NCI-H69 (cell line): ENCODE measurements around the gene SMG9.

Experiments
- DNase-seq: peaks from one replicate; lab custom pipeline; 2025; lab: John Stamatoyannopoulos, UW

Gene SMG9

DNA sequence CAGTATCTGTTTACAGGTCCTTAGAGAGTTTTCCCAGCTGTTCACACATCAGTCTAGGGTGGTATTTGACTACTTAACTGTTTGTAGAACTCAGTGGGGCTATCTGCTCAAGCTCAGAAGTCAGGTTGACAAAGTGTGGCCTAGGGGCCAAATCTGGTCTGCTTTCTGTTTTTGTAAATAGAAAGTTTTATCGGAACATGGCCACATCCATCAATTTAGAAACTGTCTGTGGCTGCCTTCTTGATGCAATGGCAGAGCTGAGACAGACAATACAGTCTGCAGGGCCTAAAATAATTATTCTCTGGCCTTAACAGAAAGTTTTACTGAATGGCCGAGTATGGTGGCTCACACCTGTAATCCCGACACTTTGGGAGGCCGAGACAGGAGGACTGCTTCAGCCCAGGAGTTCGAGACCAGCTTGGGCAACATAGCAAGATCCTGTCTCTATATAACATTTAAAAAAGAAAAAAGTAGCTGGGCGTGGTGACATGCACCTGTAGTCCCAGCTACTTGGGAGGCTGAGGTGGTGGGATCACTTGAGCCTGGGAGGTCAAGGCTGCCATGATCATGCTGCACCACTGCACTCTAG lies 2.4 kb downstream of the SMG9 start:
- no peak for DNase-seq

DNA sequence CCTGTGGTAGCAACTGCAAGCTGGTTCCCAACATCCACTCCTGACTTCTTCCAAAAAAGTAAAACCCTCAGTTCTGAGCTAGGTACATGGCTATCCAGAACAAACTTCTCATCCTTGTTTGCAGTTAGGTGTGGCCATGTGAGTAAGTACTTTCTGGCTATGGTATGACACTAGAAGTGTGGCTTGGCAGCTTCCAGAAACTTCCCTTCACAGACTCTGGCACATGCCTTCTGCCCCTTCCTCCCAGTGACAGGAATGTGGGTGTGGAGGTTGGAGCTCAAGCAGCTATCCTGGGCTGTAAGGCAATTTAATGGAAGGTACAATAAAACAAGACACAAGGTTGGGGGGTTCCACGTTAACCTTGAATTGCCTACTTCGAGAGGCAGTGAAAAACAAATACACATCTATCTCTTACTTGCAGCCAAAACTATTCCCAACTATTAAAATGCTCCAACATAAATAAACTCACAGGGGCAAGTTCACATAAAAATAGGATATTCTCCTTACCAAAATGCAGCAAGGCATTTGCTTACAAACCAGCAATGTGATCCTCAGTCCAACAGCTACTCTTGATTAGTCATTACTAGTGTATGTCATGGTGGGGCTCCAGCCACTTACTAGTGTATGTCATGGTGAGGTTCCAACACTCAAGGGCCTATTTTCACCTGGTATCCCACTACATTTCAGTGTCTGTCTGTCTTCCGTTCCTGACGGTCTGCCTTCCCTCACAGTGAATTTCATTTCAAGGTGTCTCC lies 3.1 kb downstream of the SMG9 start:
- no peak for DNase-seq

DNA sequence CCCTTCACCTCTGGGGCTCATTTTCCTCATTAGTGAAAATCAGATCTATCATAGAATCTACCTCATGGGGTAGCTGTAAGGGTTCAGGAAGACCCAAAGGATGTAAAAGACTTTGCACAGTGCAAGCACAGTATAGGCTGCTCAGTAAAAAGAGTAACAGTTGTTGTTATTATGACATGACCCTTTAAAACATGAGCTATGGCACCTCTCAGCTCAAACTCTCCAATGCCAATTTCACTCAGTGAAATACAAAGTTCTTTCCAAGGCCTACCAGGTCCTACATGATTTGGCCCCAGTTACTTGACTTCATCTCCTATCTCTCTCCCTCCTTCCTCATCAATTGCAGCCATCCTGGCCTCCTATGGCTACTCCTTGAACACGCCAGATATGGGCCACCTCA lies 4.9 kb downstream of the SMG9 start:
- DNase-seq = no peak

DNA sequence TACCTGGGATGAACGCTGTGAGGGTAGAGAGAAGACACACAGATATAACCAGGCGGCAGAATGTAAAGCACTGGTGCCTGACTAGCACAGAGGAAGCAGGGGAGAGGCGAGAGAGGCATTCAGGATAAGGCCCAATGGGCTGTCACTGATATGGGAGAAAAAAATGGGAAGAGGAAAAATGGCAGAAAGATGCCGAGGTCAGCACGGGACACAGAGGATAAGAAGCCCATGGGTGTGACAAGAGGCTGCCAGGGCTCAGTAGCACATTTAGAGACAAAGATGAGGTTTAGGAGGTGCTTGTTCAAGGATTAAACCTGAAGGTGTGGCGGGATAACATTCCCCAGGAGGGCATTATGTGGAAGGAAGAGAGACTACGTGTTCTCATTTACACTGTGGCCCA lies 5.6 kb downstream of the SMG9 start:
- DNase-seq = no peak

DNA sequence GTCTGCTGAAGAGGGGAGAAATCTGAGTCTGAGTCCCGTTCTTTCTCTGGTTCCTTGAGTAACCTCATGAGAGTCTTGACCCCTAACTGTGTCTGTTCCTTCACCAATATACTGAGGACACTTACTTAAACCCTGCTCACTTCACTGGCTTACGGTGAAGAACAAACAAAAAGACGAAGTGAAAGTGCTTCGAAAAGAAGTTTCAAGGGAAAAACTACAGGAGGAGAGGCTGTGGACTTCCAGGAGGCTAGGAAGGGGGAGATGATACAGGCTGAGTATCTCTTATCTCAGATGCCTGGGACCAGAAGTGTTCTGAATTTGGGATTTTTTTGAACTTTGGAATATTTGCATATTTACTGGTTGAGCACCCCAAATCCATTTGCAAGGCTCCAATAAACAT lies 6.1 kb downstream of the SMG9 start:
- DNase-seq = no peak

DNA sequence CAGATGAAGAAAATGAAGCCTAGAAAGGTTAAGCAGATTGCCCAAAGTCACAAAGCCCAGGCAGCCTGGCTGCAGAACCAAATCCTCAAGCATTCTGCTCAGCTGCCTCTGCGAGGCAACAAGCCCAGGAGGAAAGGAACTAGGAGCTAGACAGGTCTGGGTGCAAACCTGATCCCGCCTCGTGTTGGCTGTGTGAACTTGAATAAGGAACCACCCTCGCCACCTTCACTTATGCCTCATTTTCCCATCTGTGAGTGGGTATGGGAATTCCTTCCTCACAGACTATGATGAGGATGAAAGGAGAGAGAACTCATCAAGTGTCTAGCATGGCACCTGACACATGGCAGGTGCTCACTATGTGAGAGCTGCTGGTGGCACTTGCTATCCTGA lies 6.6 kb downstream of the SMG9 start:
- no peak for DNase-seq

DNA sequence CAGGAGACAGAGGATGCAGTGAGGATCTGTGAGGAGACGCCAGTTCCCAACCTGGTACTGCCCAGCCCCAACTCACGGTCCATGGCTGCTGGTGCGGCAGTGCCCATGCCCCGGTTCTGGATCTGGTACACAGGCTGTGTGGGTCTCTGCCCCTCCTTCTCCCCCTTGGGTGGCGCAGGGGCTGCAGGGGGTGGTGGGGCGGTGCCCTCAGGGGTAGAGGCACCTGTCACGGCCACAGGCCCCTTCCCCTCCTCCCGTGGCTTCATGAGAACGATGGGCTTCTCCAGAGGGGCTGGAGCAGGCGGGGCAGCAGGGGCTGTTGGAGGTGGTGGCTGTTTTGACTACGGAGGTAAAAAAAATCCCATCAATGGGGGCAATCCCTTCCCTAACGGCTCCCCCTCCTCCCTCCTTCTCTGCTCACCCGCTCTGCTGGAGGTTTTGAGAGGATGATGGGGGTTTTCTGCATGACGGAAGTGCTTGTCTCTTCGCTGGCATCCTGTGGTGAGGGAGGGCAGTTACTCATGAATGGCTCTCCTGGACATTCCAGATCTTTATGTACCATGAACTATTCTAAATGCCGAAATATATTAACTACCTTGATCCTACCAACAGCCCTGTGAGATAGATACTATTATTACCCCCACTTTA lies 7.1 kb downstream of the SMG9 start:
- DNase-seq = no peak

DNA sequence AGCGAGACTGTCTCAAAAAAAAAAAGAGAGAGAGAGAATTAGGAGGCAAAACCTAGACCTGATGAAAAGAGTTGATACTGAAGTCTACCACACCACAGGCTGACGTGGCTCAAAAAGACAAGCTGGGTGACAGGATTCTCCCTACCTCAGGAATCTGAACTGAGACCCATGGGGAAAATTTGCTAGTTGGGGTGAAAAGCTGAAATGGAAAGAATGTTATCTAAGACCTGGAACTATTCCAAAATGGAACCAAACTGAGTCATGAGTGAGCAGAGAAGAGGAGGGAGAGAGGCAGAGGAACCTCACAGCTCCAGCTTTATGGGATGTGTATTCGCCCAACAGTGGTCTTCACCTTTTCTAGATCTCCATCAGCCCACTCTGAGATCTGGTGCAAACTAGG lies 11.7 kb downstream of the SMG9 start:
- no peak for DNase-seq

DNA sequence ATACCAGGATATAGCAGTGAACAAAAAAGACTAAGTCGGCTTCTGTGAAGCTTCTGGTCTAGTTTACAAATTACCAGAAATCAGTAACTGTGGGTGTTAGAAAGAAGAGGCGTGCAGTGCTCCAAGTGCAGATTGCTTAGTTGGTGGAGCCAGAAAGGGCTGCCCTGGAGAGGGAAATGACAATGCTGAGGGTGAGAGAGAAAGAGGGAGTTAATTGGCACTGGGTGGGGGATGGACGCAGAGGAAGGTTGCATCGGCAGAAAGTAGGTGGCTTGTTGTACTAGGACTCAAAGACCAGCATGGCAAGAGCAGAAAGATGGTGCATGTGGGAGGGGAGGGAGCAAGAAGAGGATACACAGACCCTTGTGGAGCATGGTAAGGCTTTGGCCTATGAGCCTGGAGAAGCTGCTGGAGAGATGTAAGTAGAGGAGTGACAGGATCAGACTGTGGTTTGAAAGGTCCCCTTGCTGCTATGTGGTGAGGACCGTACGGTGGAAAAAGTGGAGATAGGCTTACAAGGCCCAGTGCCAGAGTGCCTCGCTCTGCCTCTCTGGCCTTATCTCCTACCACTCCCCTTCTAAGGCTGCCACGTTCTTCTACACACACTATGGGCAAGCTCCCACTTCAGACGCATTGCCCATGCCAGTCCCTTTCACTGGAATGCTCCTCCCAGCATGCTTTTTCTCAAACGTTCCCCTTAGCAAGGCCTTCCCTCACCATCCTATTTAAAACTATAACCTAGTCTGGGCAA lies 13.5 kb downstream of the SMG9 start:
- DNase-seq = no peak

DNA sequence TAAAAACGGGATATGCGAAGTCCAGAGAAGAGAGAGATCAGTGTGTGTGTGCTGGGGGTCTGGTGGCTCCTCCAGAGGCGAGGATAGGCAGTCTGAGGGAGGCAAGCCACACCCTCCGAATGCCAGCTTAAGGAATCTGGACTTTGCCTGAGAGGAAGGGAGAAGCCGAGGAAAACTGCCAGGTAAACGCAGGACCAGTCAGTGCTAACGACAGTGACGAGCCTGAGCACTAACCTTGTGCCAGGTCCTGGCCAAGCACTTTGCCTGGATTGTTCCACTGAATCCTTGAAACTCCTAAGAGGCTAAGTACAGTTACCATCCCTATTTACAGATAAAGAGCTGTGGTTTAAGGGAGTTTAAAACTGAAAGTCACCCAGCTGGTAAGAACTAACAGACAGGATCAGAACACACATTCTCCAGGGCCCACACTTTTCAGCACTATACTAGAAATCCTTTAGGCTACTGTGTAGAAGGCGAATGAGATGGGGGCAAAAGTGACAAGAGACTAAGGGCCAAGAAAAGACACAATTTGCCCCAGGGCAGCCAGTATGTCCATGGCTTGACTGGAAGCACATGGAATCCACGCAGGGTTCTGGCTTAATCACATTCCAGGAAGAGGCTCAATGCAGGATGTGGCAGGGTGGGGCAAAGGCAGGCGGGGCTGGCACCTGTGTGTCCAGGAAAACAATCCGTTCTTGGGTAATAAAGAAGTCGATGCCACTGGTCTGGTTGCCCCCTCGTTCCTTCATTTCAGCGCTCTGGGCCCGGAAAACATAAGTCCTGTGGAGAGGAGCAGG lies 15.1 kb downstream of the SMG9 start:
- DNase-seq = no peak

DNA sequence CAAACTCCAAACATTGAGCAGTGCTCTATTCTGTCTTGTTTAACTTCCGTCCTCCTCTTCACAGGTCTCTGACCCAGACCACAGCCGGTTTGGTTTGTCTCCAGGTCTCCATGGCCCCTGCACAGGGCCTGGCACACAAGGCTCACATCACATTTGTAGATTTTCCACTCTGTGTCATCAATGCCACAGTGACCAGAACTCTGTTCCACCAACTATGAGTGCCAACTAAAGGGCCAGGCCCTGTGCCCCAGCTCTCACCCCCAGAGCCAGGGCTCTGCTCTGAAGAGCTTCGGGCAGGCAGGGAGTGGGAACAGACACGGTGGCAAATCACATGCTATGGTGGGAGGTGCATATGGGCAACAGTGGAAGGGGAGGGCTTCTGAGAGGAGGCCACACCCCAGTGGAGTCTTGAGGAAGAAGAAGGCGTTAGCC lies 16.0 kb downstream of the SMG9 start:
- DNase-seq = no peak

DNA sequence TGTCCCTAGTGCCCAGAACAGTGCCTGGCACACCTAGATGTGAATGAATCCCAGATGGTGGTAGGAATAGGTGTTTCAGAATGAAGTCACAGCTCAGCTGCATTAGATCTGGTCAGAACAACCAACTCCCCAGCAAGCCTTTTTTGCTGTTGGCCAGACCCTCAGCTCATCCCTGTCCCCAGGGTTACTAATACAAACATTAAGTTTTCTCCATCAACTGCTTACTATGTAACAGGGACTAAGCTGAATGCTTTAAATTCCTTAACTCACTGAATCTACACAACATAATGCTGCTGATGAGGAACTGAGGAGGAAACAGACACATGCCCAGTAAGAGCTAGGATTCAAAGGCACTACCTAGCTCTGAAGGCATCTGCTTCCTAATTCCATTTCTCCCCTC lies 18.8 kb downstream of the SMG9 start:
- no peak for DNase-seq

DNA sequence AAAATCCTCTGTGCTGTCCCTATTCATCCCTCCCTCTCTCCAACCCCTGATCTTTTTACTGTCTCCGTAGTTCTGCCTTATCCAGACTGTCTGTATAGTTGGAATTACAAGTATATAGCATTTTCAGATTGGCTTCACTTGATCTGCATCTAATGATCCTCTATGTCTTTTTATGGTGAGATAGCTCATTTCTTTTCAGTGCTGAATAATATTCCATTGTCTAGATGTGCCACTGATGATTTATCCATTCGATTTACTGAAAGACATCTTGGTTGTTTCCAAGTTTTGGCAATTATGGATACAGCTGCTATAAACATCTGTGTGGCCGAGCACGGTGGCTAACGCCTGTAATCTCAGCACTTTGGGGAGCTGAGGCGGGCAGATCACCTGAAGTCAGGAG lies 19.7 kb downstream of the SMG9 start:
- DNase-seq = no peak

DNA sequence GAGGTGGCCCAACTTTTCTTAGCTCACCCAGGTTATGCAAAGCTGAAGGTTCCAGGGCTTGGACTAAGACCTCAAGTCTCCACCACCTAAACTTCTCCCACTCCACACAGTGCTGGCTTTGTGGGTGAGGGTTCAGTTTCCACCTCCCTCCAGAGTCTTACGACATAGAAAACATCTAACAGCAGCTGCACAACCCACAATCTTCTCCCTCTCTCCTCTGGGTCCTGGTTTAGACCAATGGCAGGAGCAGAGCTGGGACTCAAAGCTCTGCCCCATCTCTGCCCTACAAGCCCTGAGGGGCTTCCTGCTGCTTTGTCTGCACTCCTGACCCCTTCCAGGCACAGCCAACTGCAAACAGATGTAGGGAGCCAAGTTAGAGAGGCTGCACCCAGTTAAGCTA lies 22.9 kb downstream of the SMG9 start:
- DNase-seq = peak; percentile 13

DNA sequence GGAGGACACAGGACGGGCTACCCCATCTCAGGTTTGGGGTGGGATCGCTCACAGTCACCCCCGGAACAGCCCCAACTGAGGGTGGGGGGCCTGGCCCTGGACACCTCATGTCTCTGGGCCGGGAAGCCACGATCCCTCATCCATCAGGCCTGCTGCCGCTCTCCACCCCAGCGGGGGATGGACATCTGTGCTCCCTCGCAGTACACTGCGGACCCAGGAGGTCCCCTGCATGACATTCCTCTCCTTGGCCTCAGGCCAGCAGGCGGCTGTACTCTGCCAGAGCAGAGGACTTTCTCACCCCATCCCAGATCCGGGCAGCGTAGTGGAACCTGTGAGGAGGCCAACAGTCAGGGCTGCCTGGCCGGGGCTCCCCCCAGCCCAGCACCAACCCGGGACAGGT lies 23.4 kb downstream of the SMG9 start:
- DNase-seq = peak; percentile 16

DNA sequence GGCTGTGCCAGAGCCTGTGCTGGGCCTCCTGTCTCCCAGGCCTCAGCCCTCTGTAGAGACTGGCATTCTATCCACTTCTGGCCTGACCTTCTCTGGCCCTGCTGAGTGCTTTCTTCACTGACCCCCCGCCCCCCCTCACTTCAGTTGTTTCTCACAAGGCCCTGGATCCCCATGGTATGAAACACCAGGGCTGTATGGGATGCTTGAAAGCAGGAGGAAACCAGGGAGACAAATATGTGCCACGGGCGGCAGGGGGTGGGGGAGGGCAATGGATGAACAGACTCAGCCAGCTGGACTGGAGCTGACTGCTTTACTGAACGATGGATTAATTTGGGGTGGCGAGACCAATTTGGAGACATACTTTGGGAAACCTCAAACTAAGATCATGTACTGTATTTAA lies 24.8 kb downstream of the SMG9 start:
- no peak for DNase-seq

DNA sequence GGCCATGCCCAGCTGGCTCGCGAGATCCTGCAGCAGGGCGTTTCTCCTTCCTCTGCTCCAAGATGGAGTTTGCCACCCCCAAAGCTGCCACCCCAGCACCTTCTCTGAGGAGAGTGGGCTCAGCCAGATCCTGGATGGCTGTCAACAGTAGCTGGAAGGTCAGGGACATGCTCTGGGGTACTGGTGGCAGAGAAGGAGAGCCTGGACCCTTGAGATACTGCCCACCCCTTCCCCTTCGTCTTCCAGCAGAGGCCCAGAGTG lies 27.2 kb downstream of the SMG9 start:
- DNase-seq = no peak

DNA sequence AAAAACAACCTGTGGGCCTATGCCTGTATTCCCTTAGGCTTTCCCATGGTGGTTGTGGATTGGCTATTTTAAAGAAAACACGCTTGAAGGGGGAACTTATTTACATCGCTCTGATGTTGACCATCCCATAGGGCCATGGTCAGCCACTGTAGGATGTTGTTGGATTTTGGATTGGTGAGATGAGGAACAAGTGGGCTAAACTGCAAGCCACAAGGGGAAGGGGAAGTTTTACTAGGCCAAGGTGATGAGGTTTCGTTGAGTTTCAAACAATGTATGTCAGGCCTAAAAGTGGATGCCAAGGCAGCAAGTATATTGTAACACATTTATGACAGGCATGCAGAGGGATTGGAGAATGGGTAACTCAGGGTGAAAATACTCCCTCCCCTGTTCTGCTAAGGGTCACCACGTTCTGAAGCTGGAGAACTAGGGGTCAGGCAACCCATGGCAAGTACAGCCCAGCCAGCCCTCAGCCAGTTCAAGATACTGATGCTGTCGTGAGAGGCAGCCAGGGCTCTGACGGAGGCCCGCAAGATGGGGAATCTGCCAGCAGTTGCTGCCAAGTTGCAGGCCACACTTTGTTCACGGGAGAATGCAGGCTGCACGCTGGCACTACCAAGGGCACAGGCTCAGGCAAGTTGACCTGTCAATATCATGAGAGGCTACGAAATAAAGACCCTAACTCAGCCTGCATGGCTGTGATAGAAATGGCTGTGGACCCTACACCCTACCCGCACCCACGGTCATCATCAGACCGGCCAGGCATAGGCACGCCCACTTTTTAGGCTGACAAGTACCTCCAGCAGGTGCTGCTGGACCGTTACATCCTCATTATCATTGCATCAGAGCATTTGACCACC lies 27.8 kb downstream of the SMG9 start:
- no peak for DNase-seq

DNA sequence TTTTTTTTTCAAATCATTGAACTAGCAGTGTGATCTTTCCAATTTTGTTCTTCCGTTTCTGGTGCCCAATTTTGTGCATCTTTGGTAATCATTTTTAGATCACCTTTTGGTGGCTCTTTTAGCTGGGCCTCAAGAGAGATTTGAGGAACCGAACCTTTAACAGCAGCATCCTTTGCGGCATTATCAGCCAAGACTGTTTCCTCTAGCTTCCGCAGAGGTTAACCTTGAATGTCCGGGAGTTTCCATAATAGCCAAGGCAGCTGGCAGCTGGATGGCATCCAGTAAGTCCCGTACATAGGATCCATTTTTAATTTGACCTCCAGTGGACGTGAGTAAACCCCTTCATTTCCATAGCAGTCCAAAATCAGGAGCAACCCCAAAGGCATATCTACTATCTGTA lies 29.3 kb downstream of the SMG9 start:
- DNase-seq = no peak

DNA sequence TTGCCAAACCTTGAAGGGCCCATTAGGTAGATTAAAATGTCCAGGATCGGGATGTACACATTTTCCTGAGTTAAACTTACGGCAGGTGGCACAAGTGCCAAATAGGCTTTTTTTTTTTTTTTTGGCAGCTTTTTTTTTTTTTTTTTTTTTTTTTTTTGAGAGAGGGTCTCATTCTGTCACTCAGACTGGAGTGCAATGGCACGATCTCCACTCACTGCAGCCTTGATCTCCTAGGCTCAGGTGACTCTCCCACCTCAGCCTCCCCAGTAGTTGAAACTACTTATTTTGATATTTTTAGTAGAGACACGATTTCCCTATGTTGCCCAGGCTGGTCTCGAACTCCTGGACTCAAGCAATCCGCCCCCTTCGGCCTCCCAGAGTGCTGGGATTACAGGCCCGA lies 29.9 kb downstream of the SMG9 start:
- DNase-seq = no peak

DNA sequence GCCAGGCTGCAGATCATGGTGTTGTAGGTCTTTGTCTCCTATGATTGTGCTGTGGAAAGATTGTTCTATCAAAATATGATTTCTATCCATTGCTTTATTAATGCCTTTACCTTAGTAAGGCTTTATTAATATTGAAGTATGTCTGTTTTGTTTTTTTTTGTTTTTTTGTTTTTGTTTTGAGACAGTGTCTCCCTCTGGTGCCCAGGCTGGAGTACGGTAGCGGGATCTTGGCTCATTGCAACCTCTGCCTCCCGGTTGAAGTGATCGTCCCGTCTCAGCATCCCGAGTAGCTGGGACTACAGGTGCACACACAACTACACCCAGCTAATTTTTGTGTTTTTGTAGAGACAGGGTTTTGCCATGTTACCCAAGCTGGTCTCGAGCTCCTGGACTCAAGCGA lies 31.2 kb downstream of the SMG9 start:
- DNase-seq = no peak
